SU-DHL-6 (cell line): ENCODE measurements around the gene RNF144A.

ENCODE experiments used
- H2AFZ ChIP-seq: fragments of 200-600 bp; sonication (generic); 2 replicates; pipeline ENCODE4 v1.6.1; 2014; ENCODE audit warnings: low read depth, mild to moderate bottlenecking, moderate library complexity, mixed read lengths, antibody characterized with exemption, low read length; ENCODE audit not compliant: severe bottlenecking
- H3F3A ChIP-seq: fragments of 200-600 bp; shearing (Covaris generic); 2 replicates; pipeline ENCODE4 v1.6.0; 2016; ENCODE audit warnings: antibody characterized with exemption, mild to moderate bottlenecking; ENCODE audit not compliant: insufficient read depth
- H3K27ac ChIP-seq: fragments of 200-600 bp; sonication (generic); 2 replicates; pipeline ENCODE4 v1.5.1; 2016; ENCODE audit warnings: low read depth, mild to moderate bottlenecking, low read length, moderate library complexity, mixed read lengths
- H3K27me3 ChIP-seq: fragments of 200-600 bp; sonication (generic), shearing (Covaris generic); 2 replicates; pipeline ENCODE4 v1.6.0; 2014; ENCODE audit warnings: mild to moderate bottlenecking, low read length
- H3K36me3 ChIP-seq: fragments of 200-600 bp; sonication (generic); 2 replicates; pipeline ENCODE4 v1.6.1; 2014; ENCODE audit warnings: mild to moderate bottlenecking, low read length, mixed read lengths
- H3K4me2 ChIP-seq: fragments of 300-600, 200-600 bp; shearing (Covaris generic), sonication (generic); 2 replicates; pipeline ENCODE4 v1.6.0; 2014; ENCODE audit warnings: low read length, low read depth, mild to moderate bottlenecking; ENCODE audit not compliant: poor library complexity, severe bottlenecking
- H3K4me3 ChIP-seq: fragments of 200-600 bp; sonication (generic); 2 replicates; pipeline ENCODE4 v1.5.1; 2014; ENCODE audit warnings: antibody characterized with exemption, low read length, mild to moderate bottlenecking, mixed read lengths; ENCODE audit not compliant: insufficient read depth, poor library complexity, severe bottlenecking
- H3K79me2 ChIP-seq: fragments of 200-600 bp; sonication (generic); 2 replicates; pipeline ENCODE4 v1.6.1; 2014; ENCODE audit warnings: mild to moderate bottlenecking, low read length, moderate library complexity; ENCODE audit not compliant: insufficient read depth
- H3K9ac ChIP-seq: fragments of 200-600 bp; sonication (generic); 2 replicates; pipeline ENCODE4 v1.7.0; 2014; ENCODE audit warnings: mild to moderate bottlenecking, low read length
- H3K9me2 ChIP-seq: fragments of 200-600 bp; sonication (generic); replicated peaks from 2 replicates; pipeline ENCODE4 v1.6.1; 2014; ENCODE audit warnings: low read length; ENCODE audit not compliant: insufficient read depth
- H3K9me3 ChIP-seq: fragments of 200-600 bp; sonication (generic); 2 replicates; pipeline ENCODE4 v1.6.1; 2014; ENCODE audit warnings: low read length, mixed read lengths; ENCODE audit not compliant: insufficient read depth
- H4K20me1 ChIP-seq: fragments of 200-600 bp; sonication (generic); 2 replicates; pipeline ENCODE4 v1.6.1; 2014; ENCODE audit warnings: low read depth, mild to moderate bottlenecking, antibody characterized with exemption, low read length, moderate library complexity, mixed read lengths
- EZH2phosphoT487 ChIP-seq: fragments of 200-600 bp; sonication (generic), shearing (Covaris generic); conservative IDR thresholded peaks from 2 replicates; pipeline ENCODE4 v1.6.1; 2018; ENCODE audit warnings: mild to moderate bottlenecking, antibody characterized with exemption, low read length, moderate library complexity, mixed read lengths
- TF ChIP-seq, protein P1 (sequence below): fragments of 200-600 bp; sonication (generic); IDR thresholded peaks from one replicate; pipeline ENCODE4 v1.5.1; 2017; ENCODE audit warnings: antibody characterized with exemption, mild to moderate bottlenecking, low read length, moderate library complexity; ENCODE audit not compliant: insufficient read depth, poor library complexity, severe bottlenecking

Gene RNF144A

GRCh38 chr2:6885968-6886367, 31.2 kb upstream of the RNF144A start:
- H3K27me3 ChIP-seq, result no peaks in the 10 kb centered on the region
- H4K20me1 ChIP-seq, result no peaks in the 10 kb centered on the region
- H3K4me2 ChIP-seq, result no peak overlapping the region
- no peaks in the 10 kb centered on the region for H3K9me3 ChIP-seq
- no peaks in the 10 kb centered on the region for H3F3A ChIP-seq
- no peak overlapping the region for H3K9ac ChIP-seq
- H2AFZ ChIP-seq, result no peak overlapping the region
- no peaks in the 10 kb centered on the region for H3K79me2 ChIP-seq
- no peaks in the 10 kb centered on the region for H3K9me2 ChIP-seq
- no peaks in the 10 kb centered on the region for H3K36me3 ChIP-seq
- H3K4me3 ChIP-seq, result no peak overlapping the region
- no peak overlapping the region for H3K27ac ChIP-seq
- TF ChIP-seq EZH2phosphoT487, result no peak
- TF ChIP-seq, protein P1, sequence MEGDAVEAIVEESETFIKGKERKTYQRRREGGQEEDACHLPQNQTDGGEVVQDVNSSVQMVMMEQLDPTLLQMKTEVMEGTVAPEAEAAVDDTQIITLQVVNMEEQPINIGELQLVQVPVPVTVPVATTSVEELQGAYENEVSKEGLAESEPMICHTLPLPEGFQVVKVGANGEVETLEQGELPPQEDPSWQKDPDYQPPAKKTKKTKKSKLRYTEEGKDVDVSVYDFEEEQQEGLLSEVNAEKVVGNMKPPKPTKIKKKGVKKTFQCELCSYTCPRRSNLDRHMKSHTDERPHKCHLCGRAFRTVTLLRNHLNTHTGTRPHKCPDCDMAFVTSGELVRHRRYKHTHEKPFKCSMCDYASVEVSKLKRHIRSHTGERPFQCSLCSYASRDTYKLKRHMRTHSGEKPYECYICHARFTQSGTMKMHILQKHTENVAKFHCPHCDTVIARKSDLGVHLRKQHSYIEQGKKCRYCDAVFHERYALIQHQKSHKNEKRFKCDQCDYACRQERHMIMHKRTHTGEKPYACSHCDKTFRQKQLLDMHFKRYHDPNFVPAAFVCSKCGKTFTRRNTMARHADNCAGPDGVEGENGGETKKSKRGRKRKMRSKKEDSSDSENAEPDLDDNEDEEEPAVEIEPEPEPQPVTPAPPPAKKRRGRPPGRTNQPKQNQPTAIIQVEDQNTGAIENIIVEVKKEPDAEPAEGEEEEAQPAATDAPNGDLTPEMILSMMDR, result no peak

- no peak overlapping the region for H3K4me2 ChIP-seq
- no peaks in the 10 kb centered on the region for H3K36me3 ChIP-seq
- no peak overlapping the region for H3K9ac ChIP-seq
- no peaks in the 10 kb centered on the region for H3K9me3 ChIP-seq
- no peaks in the 10 kb centered on the region for H3F3A ChIP-seq
- no peaks in the 10 kb centered on the region for H3K9me2 ChIP-seq
- no peak overlapping the region for H3K4me3 ChIP-seq
- no peak overlapping the region for H2AFZ ChIP-seq
- H3K79me2 ChIP-seq, result no peaks in the 10 kb centered on the region
- H3K27ac ChIP-seq, result no peak overlapping the region
- TF ChIP-seq EZH2phosphoT487, result no peak
- TF ChIP-seq, protein P1, result no peak
- no peaks in the 10 kb centered on the region for H4K20me1 ChIP-seq
- H3K27me3 ChIP-seq, result no peaks in the 10 kb centered on the region
These were observed 29.4 kb upstream of the RNF144A start for GRCh38 chr2:6887751-6888192.

DNA sequence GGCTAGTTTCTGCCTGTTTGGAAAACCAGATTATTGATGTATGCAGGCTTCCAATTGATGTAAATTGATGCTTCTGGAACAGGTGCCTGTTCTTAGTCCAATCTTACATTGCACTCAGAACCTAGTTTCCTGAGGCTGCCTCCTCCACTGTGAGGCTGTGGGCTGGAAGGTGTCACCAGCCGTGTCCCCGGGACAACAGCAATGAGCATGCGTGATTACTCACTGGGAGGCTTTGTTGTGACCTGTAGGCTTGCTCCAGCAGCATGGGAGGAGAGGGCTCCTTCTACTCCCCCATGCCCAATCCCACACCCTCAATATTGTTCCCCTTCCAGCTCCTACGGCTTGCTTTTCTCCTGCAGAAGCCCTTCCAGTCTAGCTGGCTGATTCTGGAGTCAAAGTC, 28.5 kb upstream of the RNF144A start:
- no peaks in the 10 kb centered on the region for H3F3A ChIP-seq
- H2AFZ ChIP-seq, result no peak overlapping the region
- no peaks in the 10 kb centered on the region for H3K36me3 ChIP-seq
- H3K4me3 ChIP-seq, result no peak overlapping the region
- no peak overlapping the region for H3K9ac ChIP-seq
- TF ChIP-seq, protein P1, result no peak
- no peak for TF ChIP-seq EZH2phosphoT487
- no peaks in the 10 kb centered on the region for H3K27me3 ChIP-seq
- H3K9me3 ChIP-seq, result no peaks in the 10 kb centered on the region
- H3K79me2 ChIP-seq, result no peaks in the 10 kb centered on the region
- no peaks in the 10 kb centered on the region for H3K9me2 ChIP-seq
- no peak overlapping the region for H3K4me2 ChIP-seq
- no peak overlapping the region for H3K27ac ChIP-seq
- H4K20me1 ChIP-seq, result no peaks in the 10 kb centered on the region
